GM18505 (cell line): ENCODE measurements around the gene RBMY1J.
"Not testable (repeated sequence)": the region's sequence is repeated elsewhere in the genome, so short reads cannot be mapped to it uniquely, and the experiment has no call there.

Experiments used
- ATAC-seq: cut with Tn5 transposase; IDR thresholded peaks from one replicate; pipeline ENCODE4 v1.9.1; 2021; ENCODE audit not compliant: unreplicated experiment
- POLR2A ChIP-seq: IDR thresholded peaks from 4 replicates; pipeline ENCODE4 v1.6.1; 2011; ENCODE audit warnings: borderline replicate concordance; ENCODE audit not compliant: insufficient read depth, insufficient read length; ENCODE audit errors: extremely low read depth

The RBMY1J gene

DNA sequence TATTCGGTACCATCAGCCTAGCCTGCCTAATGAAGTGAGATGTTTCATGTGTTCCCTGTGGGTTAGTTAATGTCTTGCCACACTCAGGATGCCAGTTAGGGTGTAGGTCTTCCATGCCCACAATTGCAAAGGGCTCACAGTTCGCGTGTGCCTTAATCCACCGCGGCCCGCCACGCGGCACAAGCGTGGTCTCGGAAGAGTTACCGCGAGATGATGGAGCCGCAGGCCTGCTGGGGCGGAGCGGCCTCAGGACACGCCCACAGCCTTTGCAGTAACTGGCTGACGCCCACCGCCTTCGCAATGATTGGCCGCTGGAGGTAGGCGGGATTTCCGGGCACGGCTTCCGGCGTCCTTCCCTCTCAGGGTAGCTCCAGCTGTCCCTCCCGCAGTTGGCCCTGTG, at the start of gene RBMY1J:
Gene RBMY1J (plus strand): TSS at position 301 of the 400 bp plus-strand sequence. CDS start 2,038 bp downstream, outside the sequence.
- ATAC-seq, result not testable (repeated sequence)

DNA sequence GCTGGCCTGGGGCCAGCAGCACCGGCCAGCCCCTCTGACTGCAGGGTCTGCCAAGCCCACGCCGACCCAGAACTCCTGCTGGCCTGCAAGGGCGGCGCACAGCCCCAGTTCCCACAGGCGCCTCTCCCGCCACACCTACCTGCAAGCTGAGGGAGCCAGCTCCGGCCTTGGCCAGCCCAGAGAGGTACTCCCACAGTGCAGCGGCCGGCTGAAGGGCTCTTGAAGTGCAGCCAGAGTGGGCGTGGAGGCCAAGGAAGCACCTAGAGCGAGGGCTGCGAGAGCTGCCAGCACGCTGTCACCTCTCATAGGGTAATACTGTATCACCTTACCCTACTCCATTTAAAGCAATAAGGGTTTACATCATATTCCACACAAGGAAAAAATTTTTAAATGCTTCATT, 35.8 kb upstream of the RBMY1J start:
- TF ChIP-seq POLR2A, result no peak

DNA sequence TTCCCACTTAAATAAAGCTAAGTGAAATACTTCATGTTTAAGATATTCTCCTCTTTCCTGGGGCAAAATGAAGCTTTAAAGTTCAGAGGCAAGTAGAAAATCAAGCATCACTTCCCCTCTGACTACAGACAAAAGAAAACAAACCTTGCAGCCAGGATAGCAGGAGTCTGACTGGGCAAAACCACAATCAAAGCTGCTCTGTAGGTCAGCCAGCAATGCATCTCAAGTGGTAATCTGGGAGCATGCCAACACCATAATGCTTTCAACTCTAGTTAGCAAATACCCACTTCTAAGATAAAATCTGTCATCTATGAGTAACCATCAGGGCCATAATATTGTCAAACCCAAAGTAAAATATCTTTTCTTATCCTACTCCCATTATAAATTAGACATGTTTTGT, 32.6 kb upstream of the RBMY1J start:
- TF ChIP-seq POLR2A, result no peak
- ATAC-seq, result no peak

More for the DNA sequence above, 35.8 kb upstream of the RBMY1J start:
- ATAC-seq, result no peak

DNA sequence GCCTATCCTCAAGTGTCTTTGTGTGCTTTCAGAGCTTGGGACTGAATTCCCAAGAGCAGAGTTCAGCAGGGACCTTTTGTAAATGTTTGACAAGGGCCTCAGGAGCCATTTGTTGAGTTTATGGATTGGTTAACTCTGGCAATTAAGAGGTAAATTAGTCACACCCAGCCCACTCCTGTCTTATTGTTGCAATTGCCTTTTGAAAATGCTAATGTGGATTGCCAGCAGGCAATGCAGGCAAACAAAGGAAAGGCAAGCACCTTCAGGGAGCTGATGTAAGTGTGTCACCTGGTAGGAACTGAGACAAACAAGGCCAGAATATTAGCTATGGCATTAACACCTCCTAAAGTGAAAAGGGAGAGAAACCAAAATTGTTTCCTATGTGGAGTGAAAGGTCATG, 29.7 kb upstream of the RBMY1J start:
- no peak for TF ChIP-seq POLR2A
- no peak for ATAC-seq

DNA sequence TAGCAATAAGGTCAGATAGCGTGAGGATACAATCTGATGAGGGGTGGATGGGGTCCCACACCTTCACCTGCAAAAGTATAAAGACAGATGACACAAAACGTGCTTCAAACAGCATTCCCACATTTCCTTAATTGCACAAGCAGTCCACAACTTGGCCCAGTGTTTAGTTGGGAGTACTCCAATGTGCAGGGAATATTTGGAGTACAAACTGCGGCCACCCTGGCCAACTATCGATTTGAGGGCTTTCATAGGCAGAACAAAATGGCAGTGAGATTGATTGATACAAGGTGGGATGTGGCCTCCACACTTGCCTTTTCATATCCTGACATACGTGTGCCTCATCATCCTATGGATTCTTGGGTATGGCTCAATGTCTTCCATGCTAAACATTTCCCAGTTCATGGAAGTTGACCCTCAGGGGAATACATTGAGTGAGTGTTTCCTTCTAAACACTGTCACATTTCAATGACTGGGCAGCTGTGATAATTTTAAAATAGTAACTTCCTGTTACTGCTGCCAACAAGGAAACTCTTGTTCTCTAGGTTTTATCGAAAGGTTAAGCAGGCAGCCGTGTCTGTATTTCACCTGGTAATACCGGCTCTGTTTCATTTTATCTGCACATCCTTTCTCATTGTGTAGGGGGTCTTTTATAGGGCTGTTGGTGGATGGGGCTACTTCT, 41.6 kb downstream of the RBMY1J start:
- ATAC-seq, result not testable (repeated sequence)

DNA sequence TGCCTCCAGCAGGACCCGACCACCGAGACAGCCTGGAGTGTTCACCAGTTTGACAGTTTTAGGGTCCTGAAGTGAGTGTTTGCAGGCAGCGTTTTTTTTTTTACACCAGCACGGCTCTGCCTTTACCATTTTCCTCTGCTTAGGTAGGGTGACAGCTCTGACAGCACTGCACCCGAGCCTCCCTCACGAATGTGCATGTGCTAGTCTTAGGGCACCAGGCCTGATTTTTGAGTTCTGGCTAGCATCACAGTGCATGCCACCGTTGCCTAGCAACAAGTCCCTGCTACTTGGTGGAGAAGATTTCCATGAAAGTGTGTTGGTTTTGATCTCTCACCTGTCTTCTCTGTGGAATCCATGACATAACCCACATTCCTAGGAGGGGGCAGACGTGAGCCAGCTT, 52.3 kb downstream of the RBMY1J start:
- ATAC-seq, result not testable (repeated sequence)

DNA sequence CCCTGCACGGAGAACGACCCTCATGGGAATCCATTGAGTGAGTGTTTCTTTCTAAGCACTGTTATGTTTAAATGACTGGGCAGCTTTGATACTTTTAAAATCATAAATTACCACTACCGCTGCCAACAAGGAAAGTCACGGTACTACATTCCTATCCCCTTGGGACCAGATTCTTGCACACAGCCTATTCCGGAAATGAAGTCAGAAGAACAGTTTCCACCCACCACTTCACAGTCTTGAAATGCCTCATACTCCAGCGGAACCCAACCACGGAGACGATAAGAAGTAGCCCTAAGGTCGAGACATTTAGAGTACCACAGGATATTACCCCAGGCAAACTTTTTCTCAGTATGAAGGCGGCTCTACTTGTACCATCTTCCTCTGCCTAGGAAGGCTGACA, 58.8 kb downstream of the RBMY1J start:
- ATAC-seq, result not testable (repeated sequence)
